ENCODE results near the gene ZC3H18.

ZC3H18 gene

DNA sequence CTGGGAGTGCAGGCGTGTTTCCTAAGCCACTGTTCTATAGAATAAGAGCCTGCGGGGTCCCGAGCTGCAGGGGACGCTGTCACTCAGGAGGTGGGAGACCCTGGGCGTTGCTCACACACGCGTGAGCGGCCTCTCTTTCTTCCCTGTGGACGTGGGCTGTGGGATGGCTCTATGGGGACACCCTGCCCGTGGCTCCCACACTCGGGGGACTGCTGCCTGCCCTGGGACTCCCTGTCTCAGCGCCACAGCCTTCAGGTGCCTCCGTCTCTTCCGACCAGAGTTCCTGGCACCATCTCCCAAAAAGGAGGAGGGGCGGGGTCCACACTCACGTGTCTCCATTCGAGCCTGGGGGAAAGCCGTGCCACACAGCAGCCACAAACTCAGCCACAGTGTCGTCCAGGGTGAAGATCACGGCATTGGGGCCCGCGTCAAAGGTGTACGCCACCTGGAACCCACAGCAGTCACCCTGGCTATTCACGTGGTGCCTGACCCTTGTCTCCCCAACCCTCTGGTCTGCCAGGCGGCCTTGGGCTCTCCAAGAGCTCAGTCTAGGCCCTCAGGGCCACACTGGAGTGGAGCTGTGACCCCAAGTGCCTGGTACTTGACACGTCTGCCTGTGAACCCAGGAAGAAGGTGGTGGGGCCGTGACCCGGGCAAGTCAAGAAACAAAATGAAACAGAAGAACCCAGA, 84.3 kb downstream of the ZC3H18 start:
- DNase-seq, result no peak
- H3K36me3 ChIP-seq, result peaks cover 17 to 69% (median 43%) of the 10 kb centered on the region in 3 donors
- TF ChIP-seq, protein P1, sequence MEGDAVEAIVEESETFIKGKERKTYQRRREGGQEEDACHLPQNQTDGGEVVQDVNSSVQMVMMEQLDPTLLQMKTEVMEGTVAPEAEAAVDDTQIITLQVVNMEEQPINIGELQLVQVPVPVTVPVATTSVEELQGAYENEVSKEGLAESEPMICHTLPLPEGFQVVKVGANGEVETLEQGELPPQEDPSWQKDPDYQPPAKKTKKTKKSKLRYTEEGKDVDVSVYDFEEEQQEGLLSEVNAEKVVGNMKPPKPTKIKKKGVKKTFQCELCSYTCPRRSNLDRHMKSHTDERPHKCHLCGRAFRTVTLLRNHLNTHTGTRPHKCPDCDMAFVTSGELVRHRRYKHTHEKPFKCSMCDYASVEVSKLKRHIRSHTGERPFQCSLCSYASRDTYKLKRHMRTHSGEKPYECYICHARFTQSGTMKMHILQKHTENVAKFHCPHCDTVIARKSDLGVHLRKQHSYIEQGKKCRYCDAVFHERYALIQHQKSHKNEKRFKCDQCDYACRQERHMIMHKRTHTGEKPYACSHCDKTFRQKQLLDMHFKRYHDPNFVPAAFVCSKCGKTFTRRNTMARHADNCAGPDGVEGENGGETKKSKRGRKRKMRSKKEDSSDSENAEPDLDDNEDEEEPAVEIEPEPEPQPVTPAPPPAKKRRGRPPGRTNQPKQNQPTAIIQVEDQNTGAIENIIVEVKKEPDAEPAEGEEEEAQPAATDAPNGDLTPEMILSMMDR (IDR thresholded peaks at IDR 0.05), result no peak

DNA sequence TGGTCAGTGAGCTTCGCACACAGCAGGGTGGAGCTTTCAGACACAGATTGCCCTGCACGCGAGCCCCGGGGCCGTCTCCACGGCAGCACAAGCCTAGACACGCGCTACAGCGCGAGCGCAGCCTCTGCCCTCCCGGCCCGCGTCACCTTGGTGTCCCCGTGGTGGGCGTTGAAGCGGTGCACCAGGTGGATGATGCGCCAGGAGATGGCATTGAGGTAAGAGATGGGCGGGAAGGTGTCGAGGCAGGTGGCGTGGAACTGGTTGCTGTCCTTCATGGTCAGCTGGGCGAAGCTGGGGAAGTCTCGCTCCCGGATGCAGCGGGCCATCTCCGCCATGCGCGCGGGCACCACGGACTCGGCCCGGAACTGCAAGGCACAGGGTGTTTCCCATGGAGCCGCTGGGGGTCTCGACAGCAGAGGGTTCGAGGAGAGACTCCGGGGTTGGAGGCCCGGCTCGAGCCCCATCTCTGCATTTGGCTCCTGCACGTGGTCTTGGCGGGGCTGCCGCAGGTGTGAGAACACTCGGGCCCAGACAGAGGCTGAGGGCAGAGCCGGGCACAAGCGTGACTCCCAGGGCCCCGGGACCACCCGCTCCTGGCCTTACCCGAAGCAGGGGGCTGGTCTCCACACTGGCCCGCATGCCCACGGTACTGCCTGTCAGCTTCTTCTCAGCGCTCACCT, 85.0 kb downstream of the ZC3H18 start:
- Histone ChIP-seq H3K36me3 (peaks cover 17 to 69% (median 43%) of the 10 kb centered on the region in 3 donors), H3K4me3 (no peak overlapping the region), H3K4me1 (peaks cover 0 to 16% (median 10%) of the 10 kb centered on the region in 4 donors), H3K27ac (no peak overlapping the region), H3K9me3 (no peaks in the 10 kb centered on the region), H3K27me3 (peaks cover 0 to 13% of the 10 kb centered on the region in 2 donors)
- DNase-seq, result no peak
- intact Hi-C loops (cut with DNase I; ENCODE audit: low total_unique reads), result no loop called here
- TF ChIP-seq, protein P1 (IDR thresholded peaks at IDR 0.05), result no peak

More for the DNA sequence above, 84.3 kb downstream of the ZC3H18 start:
- no peak overlapping the region for H3K4me3 ChIP-seq
- H3K9me3 ChIP-seq, result no peaks in the 10 kb centered on the region
- peaks cover 0 to 22% (median 13%) of the 10 kb centered on the region in 4 donors for H3K4me1 ChIP-seq
- peaks cover 0 to 13% of the 10 kb centered on the region in 2 donors for H3K27me3 ChIP-seq
- no peak overlapping the region for H3K27ac ChIP-seq
- intact Hi-C loops (cut with DNase I; ENCODE audit: low total_unique reads), result no loop called here

DNA sequence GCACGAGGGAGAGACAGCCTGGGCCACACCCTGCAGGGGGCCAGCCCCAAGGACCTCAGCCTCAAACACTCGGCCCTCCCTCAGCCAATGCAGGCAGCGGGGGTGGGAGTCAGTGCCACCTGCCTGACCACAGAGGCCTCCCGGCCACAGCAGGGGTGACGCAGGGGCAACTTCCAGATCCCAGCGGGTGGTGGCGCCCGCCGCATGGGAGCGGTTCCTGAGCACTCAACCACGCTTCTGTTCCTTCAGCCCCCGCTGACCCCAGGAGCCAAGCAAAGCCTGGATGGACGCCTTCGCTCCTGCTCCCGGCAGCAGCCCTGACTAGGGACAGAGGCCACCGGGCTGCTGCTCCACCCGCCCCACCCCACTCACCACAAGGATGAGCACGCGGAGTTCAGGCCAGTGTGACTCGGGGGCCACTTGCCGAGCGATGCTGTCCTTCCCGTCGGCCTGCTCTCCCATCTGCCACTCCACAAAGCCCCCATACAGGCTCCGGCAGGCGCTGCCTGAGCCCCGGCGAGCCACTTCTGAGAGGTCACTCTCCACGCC, 85.6 kb downstream of the ZC3H18 start:
- Histone ChIP-seq H3K4me3 (no peak overlapping the region), H3K27ac (no peak overlapping the region), H3K4me1 (peaks cover 0 to 10% (median 7%) of the 10 kb centered on the region in 4 donors), H3K36me3 (peaks cover 17 to 69% (median 43%) of the 10 kb centered on the region in 3 donors), H3K27me3 (peaks cover 0 to 13% of the 10 kb centered on the region in 2 donors), H3K9me3 (no peaks in the 10 kb centered on the region)
- TF ChIP-seq, protein P1 (IDR thresholded peaks at IDR 0.05), result no peak
- no peak for DNase-seq
- intact Hi-C loops (cut with DNase I; ENCODE audit: low total_unique reads), result no loop called here

DNA sequence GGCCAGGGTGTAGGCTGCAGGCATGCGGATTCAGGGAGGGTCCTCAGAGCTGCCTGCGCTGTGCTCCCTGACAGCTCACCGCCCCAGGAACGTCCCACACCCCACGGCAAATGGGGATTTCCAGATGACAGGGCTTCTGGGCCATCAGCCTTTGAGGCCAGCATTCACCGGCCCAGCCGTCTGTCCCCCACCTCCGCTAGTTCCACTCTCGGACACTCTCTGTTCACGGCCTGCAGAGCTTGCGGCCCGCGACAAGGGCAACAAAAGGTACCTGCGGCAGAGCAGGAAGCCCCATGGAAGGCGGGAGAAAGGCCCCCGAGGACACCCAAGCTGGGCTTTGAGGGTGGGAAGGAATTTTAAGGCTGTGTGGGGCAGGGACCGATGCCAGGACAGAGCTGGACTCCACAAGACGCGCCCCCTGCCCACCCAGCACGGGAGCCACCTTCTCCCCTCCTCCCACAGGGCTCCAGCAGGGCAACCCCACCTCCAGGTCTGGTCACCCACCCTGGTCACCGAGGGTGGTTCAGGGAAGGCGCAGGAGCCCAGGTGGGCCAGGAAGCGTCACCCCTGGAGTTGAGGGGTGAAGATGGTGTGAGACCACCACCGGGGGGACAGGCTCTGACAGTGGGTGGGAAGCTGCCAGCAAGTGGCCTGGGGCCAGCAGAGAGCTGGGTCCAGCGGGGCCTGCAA, 86.2 kb downstream of the ZC3H18 start:
- intact Hi-C loops (cut with DNase I; ENCODE audit: low total_unique reads), result no loop called here
- TF ChIP-seq, protein P1 (IDR thresholded peaks at IDR 0.05), result no peak
- H3K36me3 ChIP-seq, result peaks cover 17 to 69% (median 43%) of the 10 kb centered on the region in 3 donors

DNA sequence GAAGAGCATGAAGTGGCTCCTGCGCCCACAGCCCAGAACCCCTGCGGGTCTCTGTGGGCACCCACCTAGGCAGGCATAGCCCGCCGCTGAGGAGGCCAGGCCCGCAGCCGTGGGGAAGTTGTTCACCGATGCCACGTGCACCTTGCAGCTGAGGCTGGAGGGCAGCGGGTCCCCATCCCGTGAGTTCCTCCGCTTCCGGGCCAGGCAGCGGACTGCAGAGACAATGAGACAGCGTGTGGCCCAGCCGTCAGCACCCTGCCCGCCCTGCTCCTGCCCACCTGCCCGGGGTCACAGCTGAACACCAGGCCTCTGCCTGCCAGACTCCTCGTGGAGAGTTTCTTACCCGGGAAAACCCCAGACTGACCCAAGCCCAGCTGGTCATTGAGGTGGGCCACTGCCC, 87.2 kb downstream of the ZC3H18 start:
- H3K36me3 ChIP-seq, result peaks cover 17 to 60% (median 43%) of the 10 kb centered on the region in 3 donors
- peaks cover 0 to 9% (median 5%) of the 10 kb centered on the region in 4 donors for H3K4me1 ChIP-seq
- H3K4me3 ChIP-seq, result no peak overlapping the region
- H3K27me3 ChIP-seq, result peaks cover 0 to 1% of the 10 kb centered on the region in 2 donors
- TF ChIP-seq, protein P1 (IDR thresholded peaks at IDR 0.05), result no peak
- intact Hi-C loops (cut with DNase I; ENCODE audit: low total_unique reads), result no loop called here
- H3K27ac ChIP-seq, result no peak overlapping the region
- no peak for DNase-seq
- no peaks in the 10 kb centered on the region for H3K9me3 ChIP-seq

More for the DNA sequence above, 86.2 kb downstream of the ZC3H18 start:
- DNase-seq, result no peak
- Histone ChIP-seq H3K9me3 (no peaks in the 10 kb centered on the region), H3K27ac (no peak overlapping the region), H3K4me1 (peaks cover 0 to 6% (median 1%) of the 10 kb centered on the region in 4 donors), H3K27me3 (peaks cover 0 to 7% of the 10 kb centered on the region in 2 donors), H3K4me3 (no peak overlapping the region)
